GM12878 (cell line): ENCODE data around the gene CYP20A1.

Source experiments
- NBN ChIP-seq: fragments of 450-650 bp; IDR thresholded peaks from 2 replicates; pipeline ENCODE4 v1.6.1; 2016
- POLR2A ChIP-seq: IDR thresholded peaks from 2 replicates; pipeline ENCODE4 v1.6.1; 2011; ENCODE audit warnings: low read depth, mild to moderate bottlenecking, low read length
- TF ChIP-seq, protein P1 (sequence below): IDR thresholded peaks from 2 replicates; pipeline ENCODE4 v1.6.1; 2012; ENCODE audit warnings: low read length, inconsistent platforms
- TF ChIP-seq, protein P2 (sequence below), 3 experiments: IDR thresholded peaks in 2 of 3; conservative IDR thresholded peaks in 1 of 3; 2 replicates each; pipeline ENCODE4 v1.5.1; 2011; ENCODE audit warnings: low read depth in 3 of 3, low read length in 3 of 3, mild to moderate bottlenecking in 3 of 3, control low read depth in 2 of 3, moderate library complexity in 2 of 3, inconsistent platforms in 1 of 3, mixed read lengths in 1 of 3; ENCODE audit not compliant: control insufficient read depth in 2 of 3, insufficient read depth in 1 of 3; ENCODE audit errors: extremely low read depth in 1 of 3

DNA sequence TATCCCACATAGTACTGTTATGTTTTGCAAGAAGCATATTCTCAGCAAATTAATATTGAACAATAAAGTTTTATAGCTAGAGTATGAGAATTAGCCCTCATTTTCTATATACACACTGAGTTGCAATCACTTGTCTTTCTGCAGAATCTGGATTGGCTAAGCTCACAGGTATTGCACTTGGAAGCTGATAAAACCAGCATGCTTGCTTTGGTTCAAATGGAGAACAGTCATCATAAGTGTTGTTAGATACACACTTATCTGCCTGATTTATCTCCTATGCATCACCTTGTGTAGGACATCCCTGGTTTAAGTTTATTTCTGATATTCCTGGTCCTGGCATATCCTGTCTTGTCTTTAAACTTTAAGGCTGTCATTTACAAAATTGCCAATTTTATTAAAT, 38.0 kb upstream of the CYP20A1 start:
- TF ChIP-seq, protein P1, sequence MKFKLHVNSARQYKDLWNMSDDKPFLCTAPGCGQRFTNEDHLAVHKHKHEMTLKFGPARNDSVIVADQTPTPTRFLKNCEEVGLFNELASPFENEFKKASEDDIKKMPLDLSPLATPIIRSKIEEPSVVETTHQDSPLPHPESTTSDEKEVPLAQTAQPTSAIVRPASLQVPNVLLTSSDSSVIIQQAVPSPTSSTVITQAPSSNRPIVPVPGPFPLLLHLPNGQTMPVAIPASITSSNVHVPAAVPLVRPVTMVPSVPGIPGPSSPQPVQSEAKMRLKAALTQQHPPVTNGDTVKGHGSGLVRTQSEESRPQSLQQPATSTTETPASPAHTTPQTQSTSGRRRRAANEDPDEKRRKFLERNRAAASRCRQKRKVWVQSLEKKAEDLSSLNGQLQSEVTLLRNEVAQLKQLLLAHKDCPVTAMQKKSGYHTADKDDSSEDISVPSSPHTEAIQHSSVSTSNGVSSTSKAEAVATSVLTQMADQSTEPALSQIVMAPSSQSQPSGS = no peak
- TF ChIP-seq, protein P2, sequence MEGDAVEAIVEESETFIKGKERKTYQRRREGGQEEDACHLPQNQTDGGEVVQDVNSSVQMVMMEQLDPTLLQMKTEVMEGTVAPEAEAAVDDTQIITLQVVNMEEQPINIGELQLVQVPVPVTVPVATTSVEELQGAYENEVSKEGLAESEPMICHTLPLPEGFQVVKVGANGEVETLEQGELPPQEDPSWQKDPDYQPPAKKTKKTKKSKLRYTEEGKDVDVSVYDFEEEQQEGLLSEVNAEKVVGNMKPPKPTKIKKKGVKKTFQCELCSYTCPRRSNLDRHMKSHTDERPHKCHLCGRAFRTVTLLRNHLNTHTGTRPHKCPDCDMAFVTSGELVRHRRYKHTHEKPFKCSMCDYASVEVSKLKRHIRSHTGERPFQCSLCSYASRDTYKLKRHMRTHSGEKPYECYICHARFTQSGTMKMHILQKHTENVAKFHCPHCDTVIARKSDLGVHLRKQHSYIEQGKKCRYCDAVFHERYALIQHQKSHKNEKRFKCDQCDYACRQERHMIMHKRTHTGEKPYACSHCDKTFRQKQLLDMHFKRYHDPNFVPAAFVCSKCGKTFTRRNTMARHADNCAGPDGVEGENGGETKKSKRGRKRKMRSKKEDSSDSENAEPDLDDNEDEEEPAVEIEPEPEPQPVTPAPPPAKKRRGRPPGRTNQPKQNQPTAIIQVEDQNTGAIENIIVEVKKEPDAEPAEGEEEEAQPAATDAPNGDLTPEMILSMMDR (IDR thresholded peaks at IDR 0.05 in 2 of 3, conservative IDR thresholded peaks at IDR 0.05 in 1 of 3; ENCODE audit: control insufficient read depth in 2 of 3, extremely low read depth in 1 of 3, insufficient read depth in 1 of 3, low read depth in 3 of 3, low read length in 3 of 3) = no peak
- TF ChIP-seq POLR2A (no peak), NBN (no peak)
